Measurements from ENCODE around the gene FLII. TPM values are rescaled to one million over a fixed set of nuclear protein-coding genes. Genes with fewer than 3 reads are reported as not detected.

The FLII gene
- total RNA-seq, 4 donors from 2014 or later: 311 to 538 (median 419) TPM

GRCh38 chr17:18195246-18195645 lies 63.3 kb downstream of the FLII start:
- H3K4me1 ChIP-seq: peaks cover 0 to 35% (median 7%) of the 10 kb centered on the region in 4 donors
- H3K27ac ChIP-seq: no peak overlapping the region
- H3K9me3 ChIP-seq: no peaks in the 10 kb centered on the region
- TF ChIP-seq CTCF (IDR thresholded peaks at IDR 0.05): no peak
- TF ChIP-seq POLR2A (IDR thresholded peaks at IDR 0.05): no peak
- no peaks in the 10 kb centered on the region for H3K27me3 ChIP-seq
- no peak overlapping the region for H3K4me3 ChIP-seq
- DNase-seq: no peak
- peaks cover 0 to 68% (median 0%) of the 10 kb centered on the region in 3 donors for H3K36me3 ChIP-seq

Other genes starting within 250 kb of the FLII start
- gene ATPAF2, start 219.6 kb downstream of the FLII start, total RNA-seq: 10 to 100 TPM in 3 of 4 donors, 1 to 10 TPM in 1; 9.8 to 60.2 (median 29.7) TPM
- 10 to 100 TPM in 2 of 4 donors, 1 to 10 TPM in 2; 3.0 to 14.0 (median 10.9) TPM for gene GID4, start 219.3 kb downstream of the FLII start, total RNA-seq
- gene DRG2, start 170.8 kb downstream of the FLII start, total RNA-seq: 10 to 100 TPM; 24.0 to 65.2 (median 48.5) TPM
- gene MYO15A, start 150.0 kb downstream of the FLII start, total RNA-seq: 1 to 10 TPM in 3 of 4 donors, not detected in 1; 3.6 to 5.0 (median 3.8) TPM
- gene ALKBH5, start 74.9 kb downstream of the FLII start, total RNA-seq: 10 to 100 TPM; 65.6 to 78.5 (median 72.9) TPM
- 10 to 100 TPM in 3 of 4 donors, 1 to 10 TPM in 1; 7.5 to 19.0 (median 15.4) TPM for gene LLGL1, start 33.1 kb downstream of the FLII start, total RNA-seq
- gene MIEF2, start 1.9 kb upstream of the FLII start, total RNA-seq: 10 to 100 TPM in 3 of 4 donors, 1 to 10 TPM in 1; 3.3 to 49.6 (median 22.9) TPM
- gene TOP3A, start 56.3 kb upstream of the FLII start, total RNA-seq: 10 to 100 TPM; 25.7 to 49.7 (median 35.0) TPM
- 10 to 100 TPM; 13.2 to 24.7 (median 18.3) TPM for gene SMCR8, start 56.6 kb upstream of the FLII start, total RNA-seq
- gene SHMT1, start 104.8 kb upstream of the FLII start, total RNA-seq: 100 to 1,000 TPM in 3 of 4 donors, 10 to 100 TPM in 1; 75.9 to 128 (median 110) TPM
- under 1 TPM in 1 of 4 donors, not detected in 3; 0.67 TPM for gene EVPLL, start 119.0 kb upstream of the FLII start, total RNA-seq
- gene LGALS9C, start 218.1 kb upstream of the FLII start, total RNA-seq: 10 to 100 TPM; 15.3 to 47.3 (median 19.7) TPM